ENCODE results near the gene ANKRD34B. TPM values are rescaled to one million over a fixed set of nuclear protein-coding genes. Genes with fewer than 3 reads are reported as not detected.

Gene ANKRD34B
- total RNA-seq, 1 experiment from 2014 or later, result not detected

GRCh38 chr5:80573062-80573461 is 3.0 kb upstream of the ANKRD34B start:
- no peak for DNase-seq (ENCODE audit: low read depth)

DNA sequence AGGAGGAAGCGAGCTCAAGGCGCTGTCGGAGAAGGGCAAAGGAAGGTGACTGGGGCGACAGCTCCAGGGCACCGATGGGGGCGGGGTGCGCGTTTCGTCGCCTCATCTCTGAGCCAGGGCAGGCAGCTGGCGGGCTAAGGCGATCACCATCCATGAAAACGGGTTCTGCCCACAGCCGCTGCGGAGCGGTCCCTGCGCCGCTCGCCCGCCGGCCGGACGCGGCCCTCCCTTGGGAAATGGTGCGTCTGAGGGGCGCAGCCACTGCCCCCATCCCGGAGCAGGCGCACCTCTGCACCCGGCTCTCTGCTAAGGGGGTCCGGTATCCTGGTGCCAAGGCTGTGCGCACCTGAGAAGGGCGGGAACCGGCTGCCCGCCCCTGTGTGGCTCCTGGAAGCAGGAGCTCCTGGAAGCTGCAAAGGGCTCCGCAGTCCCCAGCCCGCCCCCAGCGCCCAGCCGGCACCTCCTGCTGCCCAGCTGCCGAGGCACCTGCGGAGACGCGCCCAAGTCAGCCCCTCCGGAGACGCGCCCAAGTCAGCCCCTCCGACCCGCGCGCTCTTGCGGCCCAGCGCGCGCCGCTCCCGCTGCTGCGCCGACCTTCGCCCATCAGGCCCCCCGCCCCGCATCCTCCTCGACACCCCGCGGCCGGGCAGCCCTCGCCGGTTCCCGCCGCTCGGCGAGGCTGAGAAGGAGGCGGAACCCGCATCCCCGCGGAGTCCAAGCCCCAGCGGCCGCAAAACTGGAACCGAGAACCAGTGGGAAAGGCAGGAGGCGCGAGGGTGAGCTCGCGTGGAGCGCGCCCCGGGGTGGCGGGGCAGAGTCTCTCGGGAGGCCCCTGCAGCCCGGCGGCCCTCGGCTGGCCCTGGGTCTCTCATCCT is 757 bp downstream of the ANKRD34B start:
- no peak for DNase-seq (ENCODE audit: low read depth)

GRCh38 chr5:80568251-80568650 is 1.8 kb downstream of the ANKRD34B start:
- DNase-seq (ENCODE audit: low read depth), result no peak

DNA sequence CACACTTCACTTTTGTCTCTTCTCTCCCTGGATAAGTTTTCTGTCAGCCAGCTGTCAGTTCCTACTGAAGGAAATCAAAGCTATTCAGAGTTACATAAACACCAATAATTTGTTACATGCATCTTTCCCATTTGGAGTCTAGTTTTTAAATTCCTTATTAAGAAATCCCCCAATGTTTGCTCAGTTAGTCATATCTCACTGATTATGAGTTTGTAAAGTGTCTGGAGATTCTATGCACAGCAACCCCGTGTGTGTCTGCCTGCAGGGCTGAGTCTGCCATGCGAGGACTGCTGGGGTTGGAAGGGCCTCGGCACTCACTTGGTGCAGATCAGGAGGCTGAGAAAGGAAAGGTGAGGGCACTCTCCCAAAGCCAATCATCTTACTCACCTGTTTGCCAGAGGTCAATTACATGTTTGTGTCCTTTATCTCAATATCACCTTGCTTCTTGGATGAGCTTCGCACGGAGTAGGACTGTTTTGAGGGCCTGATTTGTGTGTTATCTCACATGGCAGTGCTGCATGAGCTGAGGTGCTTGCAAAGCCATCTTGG is 3.3 kb downstream of the ANKRD34B start:
- no peak for DNase-seq (ENCODE audit: low read depth)

DNA sequence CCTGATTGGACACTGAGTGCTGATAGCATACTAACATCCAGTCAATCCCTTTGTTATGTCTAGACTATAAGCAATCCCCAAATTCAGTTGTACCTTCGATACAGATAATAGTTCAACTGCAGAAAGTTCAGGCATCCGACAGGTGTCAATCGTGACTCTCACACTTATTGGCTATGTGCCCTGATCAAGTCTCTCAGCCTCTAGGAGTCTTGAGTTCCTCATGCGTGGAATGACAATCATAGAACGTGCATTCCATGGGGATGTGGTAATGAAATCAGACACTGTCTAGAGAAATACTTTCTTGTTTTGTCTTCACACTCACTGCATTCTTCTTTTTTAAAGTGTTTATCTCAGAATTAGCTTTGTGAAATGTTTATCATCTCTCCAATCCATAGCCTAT is 4.8 kb downstream of the ANKRD34B start:
- no peak for DNase-seq (ENCODE audit: low read depth)

GRCh38 chr5:80559244-80559643 is 10.8 kb downstream of the ANKRD34B start:
- no peak for DNase-seq (ENCODE audit: low read depth)

DNA sequence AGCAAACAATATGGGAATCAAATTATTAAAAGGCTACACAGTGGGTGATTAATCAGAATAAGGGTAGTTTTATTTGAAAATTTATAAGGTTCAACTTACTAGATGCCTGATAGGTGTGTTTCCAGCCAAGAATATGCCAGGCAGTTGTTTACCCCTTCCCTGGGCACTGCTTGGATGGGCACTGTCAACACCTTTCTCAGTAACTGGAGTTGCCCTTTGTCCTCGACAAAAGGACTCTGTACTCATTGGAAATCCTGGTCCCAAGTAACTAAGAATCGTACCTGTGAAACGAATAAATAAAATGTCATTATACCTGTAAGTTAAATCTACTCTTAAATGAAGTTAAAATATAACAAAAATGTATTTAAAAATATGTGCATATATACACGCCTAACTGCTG is 15.0 kb downstream of the ANKRD34B start:
- no peak for DNase-seq (ENCODE audit: low read depth)

DNA sequence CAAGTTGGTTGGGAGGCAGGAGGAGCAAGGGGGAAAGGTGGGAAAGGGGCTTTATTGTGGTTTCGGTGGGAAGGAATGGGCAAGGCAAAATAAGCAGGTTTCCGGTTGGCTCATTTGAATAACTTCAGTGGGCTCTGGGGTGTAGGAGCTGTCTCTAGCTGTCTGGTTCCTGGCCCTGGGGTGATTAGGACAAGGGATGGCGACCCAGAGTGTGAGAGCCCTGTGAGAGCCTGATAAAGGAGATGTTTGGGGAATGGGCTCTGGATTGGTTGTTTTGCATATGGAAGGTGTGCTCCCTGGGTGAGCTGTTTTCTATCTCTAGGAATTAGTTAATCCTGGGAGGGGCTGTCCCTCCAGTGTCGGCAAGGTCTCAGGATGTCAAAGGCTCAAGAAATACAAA is 15.4 kb downstream of the ANKRD34B start:
- no peak for DNase-seq (ENCODE audit: low read depth)

DNA sequence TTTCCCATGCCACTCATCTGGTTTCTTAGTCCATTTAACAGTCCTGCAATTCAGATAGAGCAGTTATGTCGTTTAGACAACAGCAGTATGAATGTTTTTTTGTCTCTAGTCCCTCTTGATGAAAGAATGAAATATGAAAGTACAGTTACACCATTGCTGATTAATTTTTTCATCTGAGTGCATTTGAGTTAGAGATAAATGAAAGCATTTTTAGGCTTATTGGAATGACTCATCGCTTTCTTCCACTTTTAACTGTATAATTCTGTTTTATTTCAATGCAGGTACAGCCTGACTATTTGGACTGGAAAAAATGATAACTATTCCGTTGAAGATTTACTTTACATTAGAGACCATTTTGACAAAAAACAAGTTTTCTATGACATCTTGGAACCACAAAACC is 28.7 kb downstream of the ANKRD34B start:
- no peak for DNase-seq (ENCODE audit: low read depth)

GRCh38 chr5:80540691-80541090 is 29.4 kb downstream of the ANKRD34B start:
- DNase-seq (ENCODE audit: low read depth), result no peak

DNA sequence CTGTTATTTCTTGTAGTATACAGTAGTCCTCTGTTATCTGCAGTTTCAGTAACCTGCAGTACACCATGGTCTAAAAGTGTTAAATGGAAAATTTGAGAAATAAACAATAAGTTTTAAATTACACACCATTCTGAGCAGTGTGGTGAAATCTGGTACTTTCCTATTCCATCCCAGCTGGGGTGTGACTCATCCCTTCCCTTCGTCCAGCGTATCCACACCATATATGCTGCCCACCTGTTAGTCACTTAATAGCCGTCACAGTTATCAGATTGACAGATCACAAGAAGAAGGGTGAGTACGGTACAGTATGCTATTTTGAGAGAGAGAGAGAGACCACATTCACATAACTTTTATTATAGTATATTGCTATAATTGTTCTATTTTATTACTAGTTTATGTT is 53.3 kb downstream of the ANKRD34B start:
- peak; percentile 81 for DNase-seq (ENCODE audit: low read depth)

- no peak for DNase-seq (ENCODE audit: low read depth)
Measured at GRCh38 chr5:80509362-80509761, 60.7 kb downstream of the ANKRD34B start.

DNA sequence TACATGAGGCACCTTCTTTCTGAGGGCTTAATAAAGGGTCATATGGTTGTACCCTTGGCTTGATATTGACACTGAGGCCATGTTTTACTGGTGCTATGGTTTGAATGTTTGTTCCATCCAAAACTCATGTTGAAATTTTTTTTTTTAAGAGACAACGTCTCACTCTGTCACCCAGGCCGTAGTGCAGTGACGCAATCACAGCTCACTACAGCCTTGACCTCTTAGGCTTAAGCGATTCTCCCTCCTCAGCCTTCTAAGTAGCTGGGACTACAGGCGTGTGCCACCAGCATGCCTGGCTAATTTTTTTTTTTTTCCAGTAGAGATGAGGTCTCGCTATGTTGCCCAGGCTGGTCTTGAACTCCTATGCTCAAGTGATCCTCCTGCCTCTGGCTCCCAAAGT is 61.2 kb downstream of the ANKRD34B start:
- DNase-seq (ENCODE audit: low read depth), result no peak

DNA sequence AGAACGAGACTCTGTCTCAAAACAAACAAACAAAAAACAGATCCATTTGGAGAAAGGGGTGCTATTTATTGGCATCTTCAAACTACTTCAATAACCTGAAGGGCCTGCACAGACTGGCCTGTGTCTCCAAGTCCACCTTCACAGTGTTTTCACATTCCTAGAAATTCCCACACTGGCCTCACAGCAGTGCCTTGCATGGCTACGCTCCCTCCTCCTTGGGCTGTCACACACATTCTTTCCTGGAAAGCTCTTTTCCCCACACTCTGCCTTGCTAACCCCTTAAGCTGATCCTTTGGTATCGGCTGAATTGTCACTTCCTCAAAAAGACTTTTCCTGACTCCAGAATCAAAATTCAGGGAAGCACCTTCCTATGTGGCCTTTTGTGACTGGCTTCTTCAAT is 62.4 kb downstream of the ANKRD34B start:
- DNase-seq (ENCODE audit: low read depth), result no peak

Small RNA genes within 50 kb of the gene (small RNA-seq; reads per million reads assigned to genes)
- gene DBIP2, result not detected

Other genes with a start within 250 kb of the ANKRD34B start
- gene ZFYVE16, start 162.2 kb downstream of the ANKRD34B start, total RNA-seq (2014; rRNA removed; shearing (Covaris generic)), result 9.0 and 10.3 TPM in 2 replicates
- gene FAM151B, start 82.2 kb downstream of the ANKRD34B start, total RNA-seq (2014; rRNA removed; shearing (Covaris generic)), result 0.27 and 0.97 TPM in 2 replicates
- 8.6 and 12.0 TPM in 2 replicates for gene MSH3, start 84.4 kb upstream of the ANKRD34B start, total RNA-seq (2014; rRNA removed; shearing (Covaris generic))
- gene DHFR, start 84.7 kb upstream of the ANKRD34B start, total RNA-seq (2014; rRNA removed; shearing (Covaris generic)), result 61.6 and 63.9 TPM in 2 replicates

Measured in HT1080 (cell line).